Parathyroid adenoma (tissue), 2 donors: ENCODE results near the gene CINP.
"Not testable (repeated sequence)": the region's sequence is repeated elsewhere in the genome, so short reads cannot be mapped to it uniquely, and the experiment has no call there.

ENCODE experiments used
- H2AFZ ChIP-seq: fragments of 300-600 bp; sonication (generic); one replicate; pipeline ENCODE4 v1.7.0; 2017; ENCODE audit warnings: antibody characterized with exemption, mild to moderate bottlenecking
- H3K27ac ChIP-seq: fragments of 300-600 bp; sonication (generic); one replicate; pipeline ENCODE4 v1.7.0; 2017
- H3K27me3 ChIP-seq: fragments of 300-600 bp; sonication (generic); one replicate; pipeline ENCODE4 v1.7.0; 2017; ENCODE audit warnings: low read length; ENCODE audit not compliant: control insufficient read depth, insufficient read depth
- H3K36me3 ChIP-seq: fragments of 300-600 bp; sonication (generic); one replicate; pipeline ENCODE4 v1.7.0; 2017; ENCODE audit warnings: low read length; ENCODE audit not compliant: control insufficient read depth, insufficient read depth
- H3K4me1 ChIP-seq: fragments of 300-600 bp; sonication (generic); one replicate; pipeline ENCODE4 v1.7.0; 2017; ENCODE audit warnings: control low read depth
- H3K4me2 ChIP-seq: fragments of 300-600 bp; sonication (generic); one replicate; pipeline ENCODE4 v1.7.0; 2017; ENCODE audit warnings: low read length
- H3K4me3 ChIP-seq: fragments of 300-600 bp; sonication (generic); one replicate; pipeline ENCODE4 v1.7.0; 2017; ENCODE audit warnings: low read depth, low read length
- H3K79me2 ChIP-seq: fragments of 300-600 bp; sonication (generic); one replicate; pipeline ENCODE4 v1.7.0; 2017; ENCODE audit warnings: control low read depth
- H3K9ac ChIP-seq: fragments of 300-600 bp; sonication (generic); one replicate; pipeline ENCODE4 v1.7.0; 2017; ENCODE audit warnings: mild to moderate bottlenecking
- H3K9me3 ChIP-seq: fragments of 300-600 bp; sonication (generic); one replicate; pipeline ENCODE4 v1.7.0; 2017; ENCODE audit warnings: low read length; ENCODE audit not compliant: control insufficient read depth
- TF ChIP-seq, protein P1 (sequence below): fragments of 300-600 bp; sonication (generic); IDR thresholded peaks from one replicate; pipeline ENCODE4 v1.7.0; 2017; ENCODE audit warnings: antibody characterized with exemption, mild to moderate bottlenecking
- donor health status: primary hyperparathyroidism.

Gene CINP

DNA sequence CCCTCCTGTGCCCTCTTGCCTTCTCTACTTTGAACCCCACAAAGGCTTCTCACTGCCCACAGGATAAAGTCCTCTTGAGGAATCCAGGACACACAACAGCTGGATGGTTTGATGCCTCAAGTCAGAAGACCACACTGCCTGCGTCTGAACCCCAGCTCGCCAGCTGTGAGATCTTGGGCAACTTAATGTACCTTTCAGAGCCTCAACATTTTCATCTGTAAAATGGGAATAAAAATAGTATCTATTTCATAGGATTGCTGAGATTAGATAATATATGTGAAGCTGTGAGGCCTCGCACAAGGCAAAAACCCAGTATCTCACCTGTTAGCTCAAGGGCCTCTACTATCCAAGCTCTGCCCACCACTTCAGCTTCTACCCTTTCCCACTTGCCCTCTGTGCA lies 2.3 kb downstream of the CINP start:
- peaks cover 14% of the 10 kb centered on the region for H3K4me1 ChIP-seq
- no peaks in the 10 kb centered on the region for H3K36me3 ChIP-seq
- H2AFZ ChIP-seq = no peak overlapping the region
- no peak overlapping the region for H3K4me2 ChIP-seq
- peaks cover 29% of the 10 kb centered on the region for H3K79me2 ChIP-seq
- H3K4me3 ChIP-seq = no peak overlapping the region
- TF ChIP-seq, protein P1, sequence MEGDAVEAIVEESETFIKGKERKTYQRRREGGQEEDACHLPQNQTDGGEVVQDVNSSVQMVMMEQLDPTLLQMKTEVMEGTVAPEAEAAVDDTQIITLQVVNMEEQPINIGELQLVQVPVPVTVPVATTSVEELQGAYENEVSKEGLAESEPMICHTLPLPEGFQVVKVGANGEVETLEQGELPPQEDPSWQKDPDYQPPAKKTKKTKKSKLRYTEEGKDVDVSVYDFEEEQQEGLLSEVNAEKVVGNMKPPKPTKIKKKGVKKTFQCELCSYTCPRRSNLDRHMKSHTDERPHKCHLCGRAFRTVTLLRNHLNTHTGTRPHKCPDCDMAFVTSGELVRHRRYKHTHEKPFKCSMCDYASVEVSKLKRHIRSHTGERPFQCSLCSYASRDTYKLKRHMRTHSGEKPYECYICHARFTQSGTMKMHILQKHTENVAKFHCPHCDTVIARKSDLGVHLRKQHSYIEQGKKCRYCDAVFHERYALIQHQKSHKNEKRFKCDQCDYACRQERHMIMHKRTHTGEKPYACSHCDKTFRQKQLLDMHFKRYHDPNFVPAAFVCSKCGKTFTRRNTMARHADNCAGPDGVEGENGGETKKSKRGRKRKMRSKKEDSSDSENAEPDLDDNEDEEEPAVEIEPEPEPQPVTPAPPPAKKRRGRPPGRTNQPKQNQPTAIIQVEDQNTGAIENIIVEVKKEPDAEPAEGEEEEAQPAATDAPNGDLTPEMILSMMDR = no peak
- no peaks in the 10 kb centered on the region for H3K27me3 ChIP-seq
- H3K9ac ChIP-seq = no peak overlapping the region
- no peaks in the 10 kb centered on the region for H3K9me3 ChIP-seq
- H3K27ac ChIP-seq = no peak overlapping the region

DNA sequence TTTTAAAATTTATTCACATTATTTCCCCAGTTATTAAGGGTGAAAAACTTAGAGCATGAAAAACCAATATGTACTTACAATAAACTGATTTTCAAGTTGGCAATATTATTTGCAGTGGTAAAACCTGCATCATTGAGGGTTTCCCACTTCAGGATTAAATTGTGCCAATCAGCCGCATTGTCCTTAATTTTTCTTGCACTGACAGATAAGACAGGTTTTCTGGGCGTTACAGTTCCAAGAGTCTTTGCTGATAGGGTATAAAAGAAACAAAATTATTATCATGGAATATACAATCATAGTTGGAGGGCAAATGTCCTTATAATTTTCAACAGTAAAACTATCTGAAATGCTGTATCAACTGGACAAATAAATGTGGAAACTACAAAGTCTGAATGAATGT lies 3.3 kb downstream of the CINP start:
- H3K36me3 ChIP-seq = no peaks in the 10 kb centered on the region
- H3K4me1 ChIP-seq = peaks cover 14% of the 10 kb centered on the region
- H3K79me2 ChIP-seq = peaks cover 34% of the 10 kb centered on the region
- H3K9ac ChIP-seq = no peak overlapping the region
- H2AFZ ChIP-seq = no peak overlapping the region
- H3K27me3 ChIP-seq = no peaks in the 10 kb centered on the region
- no peak overlapping the region for H3K27ac ChIP-seq
- H3K4me2 ChIP-seq = no peak overlapping the region
- TF ChIP-seq, protein P1 = no peak
- H3K9me3 ChIP-seq = no peaks in the 10 kb centered on the region
- no peak overlapping the region for H3K4me3 ChIP-seq

DNA sequence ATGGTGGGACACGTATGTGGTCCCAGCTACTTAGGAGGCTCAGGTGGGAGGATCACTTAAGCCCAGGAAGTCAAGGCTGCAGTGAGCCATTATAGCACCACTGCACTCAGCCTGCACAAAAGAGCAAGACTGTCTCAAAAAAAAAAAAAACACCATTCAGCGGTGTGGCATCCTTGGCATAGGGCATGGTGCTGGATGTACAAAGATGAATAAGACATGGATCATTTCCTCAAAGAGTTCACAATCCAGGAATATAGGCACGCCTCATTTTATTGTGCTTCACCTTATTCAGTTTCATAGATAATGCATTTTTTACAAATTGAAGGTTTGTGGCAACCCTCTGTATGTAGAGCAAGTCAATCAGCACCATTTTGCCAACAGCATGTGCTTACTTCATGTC lies 6.4 kb downstream of the CINP start:
- Histone ChIP-seq H3K27ac (no peak overlapping the region), H3K4me3 (no peak overlapping the region), H3K9me3 (no peaks in the 10 kb centered on the region), H2AFZ (no peak overlapping the region), H3K27me3 (no peaks in the 10 kb centered on the region), H3K9ac (no peak overlapping the region), H3K36me3 (no peaks in the 10 kb centered on the region), H3K4me1 (no peaks in the 10 kb centered on the region), H3K79me2 (peaks cover 21% of the 10 kb centered on the region), H3K4me2 (no peak overlapping the region)
- TF ChIP-seq, protein P1 = no peak

DNA sequence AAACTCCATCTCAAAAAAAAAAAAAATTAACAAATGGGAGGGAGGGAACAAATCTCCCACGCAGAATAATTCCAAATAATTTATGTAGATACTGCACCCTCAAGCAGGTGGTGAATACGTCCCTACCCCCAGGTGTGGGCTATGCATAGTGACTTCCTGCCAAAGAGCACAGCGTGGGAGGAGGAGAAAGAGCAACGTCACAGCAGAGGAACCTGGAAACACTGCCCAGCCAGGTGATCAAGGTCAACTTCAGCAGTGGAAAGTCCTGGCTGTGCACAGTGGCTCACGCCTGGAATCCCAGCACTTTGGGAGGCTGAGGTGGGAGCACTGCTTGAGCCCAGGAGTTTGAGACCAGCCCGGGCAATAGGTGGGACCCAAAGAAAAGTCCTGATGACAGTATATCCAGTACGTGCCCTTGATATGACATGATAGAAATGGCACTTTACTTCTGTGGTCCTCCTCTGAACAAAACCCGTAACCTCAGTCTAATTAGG lies 9.5 kb downstream of the CINP start:
- Histone ChIP-seq H3K79me2 (peaks cover 14% of the 10 kb centered on the region), H3K27ac (no peak overlapping the region)

DNA sequence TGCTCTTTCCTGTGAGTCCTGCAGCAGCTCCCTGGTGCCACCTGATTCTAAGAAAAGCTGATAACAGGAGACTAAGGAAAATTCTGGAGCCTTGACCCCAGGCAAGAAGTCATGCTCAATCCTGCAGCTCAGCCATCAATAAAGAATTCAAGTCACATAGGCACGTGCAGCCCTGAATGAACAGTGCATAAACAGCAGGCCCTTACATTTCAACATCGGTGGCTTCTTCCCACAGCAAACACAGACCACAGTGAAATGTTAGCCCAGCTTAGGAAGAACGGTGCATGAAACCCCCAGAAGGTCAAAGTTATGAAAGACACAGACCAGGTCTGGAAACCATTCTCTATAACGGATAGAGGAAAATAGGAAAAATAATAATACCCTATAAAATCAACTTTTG lies 10.5 kb downstream of the CINP start:
- H3K9ac ChIP-seq = no peak overlapping the region
- peaks cover 14% of the 10 kb centered on the region for H3K79me2 ChIP-seq

More for the DNA sequence above, 9.5 kb downstream of the CINP start:
- no peaks in the 10 kb centered on the region for H3K36me3 ChIP-seq
- H3K4me1 ChIP-seq = no peaks in the 10 kb centered on the region
- no peaks in the 10 kb centered on the region for H3K27me3 ChIP-seq
- no peak overlapping the region for H3K9ac ChIP-seq
- TF ChIP-seq, protein P1 = no peak
- no peaks in the 10 kb centered on the region for H3K9me3 ChIP-seq
- H3K4me2 ChIP-seq = no peak overlapping the region
- no peak overlapping the region for H3K4me3 ChIP-seq
- no peak overlapping the region for H2AFZ ChIP-seq

DNA sequence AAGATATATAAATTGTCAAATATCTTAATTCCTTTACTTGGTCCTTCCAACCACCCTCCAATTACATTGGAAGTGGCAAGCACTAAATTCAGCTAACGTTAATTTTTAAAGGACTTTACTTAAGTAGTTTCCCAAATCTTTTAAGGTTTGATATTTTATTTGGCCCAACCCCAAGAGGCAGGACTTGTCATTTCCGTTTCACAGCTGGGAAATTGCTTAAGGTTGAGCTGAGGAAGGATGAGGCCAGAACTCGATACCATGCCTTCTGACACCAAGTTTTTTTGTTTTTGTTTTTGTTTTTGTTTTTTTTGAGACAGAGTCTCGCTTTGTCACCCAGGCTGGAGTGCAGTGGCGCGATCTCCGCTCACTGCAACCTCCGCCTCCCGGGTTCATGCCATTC lies 11.1 kb downstream of the CINP start:
- peak overlapping the region; percentile 34 for H3K27ac ChIP-seq
- not testable (repeated sequence) for H3K36me3 ChIP-seq, H3K9ac ChIP-seq, H3K27me3 ChIP-seq, H3K9me3 ChIP-seq, H3K4me2 ChIP-seq, H3K4me1 ChIP-seq, H3K4me3 ChIP-seq, H2AFZ ChIP-seq
- peaks cover 14% of the 10 kb centered on the region for H3K79me2 ChIP-seq

More for the DNA sequence above, 10.5 kb downstream of the CINP start:
- no peaks in the 10 kb centered on the region for H3K9me3 ChIP-seq
- H3K4me1 ChIP-seq = no peaks in the 10 kb centered on the region
- TF ChIP-seq, protein P1 = no peak
- H3K4me3 ChIP-seq = no peak overlapping the region
- no peak overlapping the region for H2AFZ ChIP-seq
- peak overlapping the region; percentile 2 for H3K27ac ChIP-seq
- H3K27me3 ChIP-seq = no peaks in the 10 kb centered on the region
- H3K4me2 ChIP-seq = no peak overlapping the region
- H3K36me3 ChIP-seq = no peaks in the 10 kb centered on the region
